Measurements from ENCODE around the gene CSGALNACT2. TPM values are rescaled to one million over a fixed set of nuclear protein-coding genes. Genes with fewer than 3 reads are reported as not detected.
"Not testable (repeated sequence)": the region's sequence is repeated elsewhere in the genome, so short reads cannot be mapped to it uniquely, and the experiment has no call there.

The CSGALNACT2 gene
- total and polyA plus RNA-seq, 2 donors, result 25.0 to 39.8 TPM

GRCh38 chr10:43135064-43135463, 3.2 kb upstream of the CSGALNACT2 start:
- Histone ChIP-seq H3K4me1 (ENCODE audit: insufficient read depth) (no peaks in the 10 kb centered on the region), H3K4me3 (ENCODE audit: low read depth, low read length) (no peak overlapping the region)
- no peak for DNase-seq (ENCODE audit: extremely low spot score)

GRCh38 chr10:43135656-43136055, 2.6 kb upstream of the CSGALNACT2 start:
- 91% methylated on average over 2 of the region's 2 CpGs for WGBS
- H3K4me3 ChIP-seq (ENCODE audit: low read depth, low read length), result no peak overlapping the region

More at GRCh38 chr10:43135064-43135463, 3.2 kb upstream of the CSGALNACT2 start:
- Histone ChIP-seq H3K27ac (ENCODE audit: low read depth) (no peak overlapping the region), H3K36me3 (ENCODE audit: insufficient read depth) (no peaks in the 10 kb centered on the region)
- 97% methylated on average over 5 of the region's 5 CpGs for WGBS

GRCh38 chr10:43136432-43136831, 1.8 kb upstream of the CSGALNACT2 start:
- Histone ChIP-seq H3K36me3 (ENCODE audit: insufficient read depth) (no peaks in the 10 kb centered on the region), H3K4me1 (ENCODE audit: insufficient read depth) (no peaks in the 10 kb centered on the region), H3K4me3 (ENCODE audit: low read depth, low read length) (no peak overlapping the region), H3K27ac (ENCODE audit: low read depth) (no peak overlapping the region)
- 96% methylated on average over 5 of the region's 5 CpGs for WGBS
- no peak for DNase-seq (ENCODE audit: extremely low spot score)

More at GRCh38 chr10:43135656-43136055, 2.6 kb upstream of the CSGALNACT2 start:
- Histone ChIP-seq H3K36me3 (ENCODE audit: insufficient read depth) (no peaks in the 10 kb centered on the region), H3K4me1 (ENCODE audit: insufficient read depth) (no peaks in the 10 kb centered on the region), H3K27ac (ENCODE audit: low read depth) (no peak overlapping the region)
- no peak for DNase-seq (ENCODE audit: extremely low spot score)

- H3K4me3 ChIP-seq (ENCODE audit: low read depth, low read length), result peak overlapping the region; percentile 79
- no peak for DNase-seq (ENCODE audit: extremely low spot score)
- H3K4me1 ChIP-seq (ENCODE audit: insufficient read depth), result no peaks in the 10 kb centered on the region
- H3K27ac ChIP-seq (ENCODE audit: low read depth), result peak overlapping the region; percentile 85
- WGBS, result 40% methylated on average over 27 of the region's 27 CpGs
- H3K36me3 ChIP-seq (ENCODE audit: insufficient read depth), result no peaks in the 10 kb centered on the region
These were observed 1.1 kb upstream of the CSGALNACT2 start for GRCh38 chr10:43136995-43137716.

GRCh38 chr10:43137717-43138020, 576 bp upstream of the CSGALNACT2 start:
- H3K27ac ChIP-seq (ENCODE audit: low read depth), result peak overlapping the region; percentile 85
- no peaks in the 10 kb centered on the region for H3K4me1 ChIP-seq (ENCODE audit: insufficient read depth)
- no peaks in the 10 kb centered on the region for H3K36me3 ChIP-seq (ENCODE audit: insufficient read depth)
- DNase-seq (ENCODE audit: extremely low spot score), result peak; percentile 7
- H3K4me3 ChIP-seq (ENCODE audit: low read depth, low read length), result peak overlapping the region; percentile 79
- WGBS, result under 1% methylated on average over 30 of the region's 30 CpGs

GRCh38 chr10:43138757-43139241, 554 bp downstream of the CSGALNACT2 start:
- WGBS, result under 1% methylated on average over 22 of the region's 22 CpGs
- no peaks in the 10 kb centered on the region for H3K4me1 ChIP-seq (ENCODE audit: insufficient read depth)

GRCh38 chr10:43141421-43141820, 3.2 kb downstream of the CSGALNACT2 start:
- no peak for DNase-seq (ENCODE audit: extremely low spot score)
- Histone ChIP-seq H3K4me3 (ENCODE audit: low read depth, low read length) (no peak overlapping the region), H3K27ac (ENCODE audit: low read depth) (no peak overlapping the region), H3K4me1 (ENCODE audit: insufficient read depth) (no peaks in the 10 kb centered on the region), H3K36me3 (ENCODE audit: insufficient read depth) (no peaks in the 10 kb centered on the region)
- WGBS, result 91% methylated on average over 5 of the region's 5 CpGs

More at GRCh38 chr10:43138757-43139241, 554 bp downstream of the CSGALNACT2 start:
- peak overlapping the region; percentile 79 for H3K4me3 ChIP-seq (ENCODE audit: low read depth, low read length)
- H3K36me3 ChIP-seq (ENCODE audit: insufficient read depth), result no peaks in the 10 kb centered on the region
- H3K27ac ChIP-seq (ENCODE audit: low read depth), result peak overlapping the region; percentile 85
- no peak for DNase-seq (ENCODE audit: extremely low spot score)

GRCh38 chr10:43145311-43145710, 7.1 kb downstream of the CSGALNACT2 start:
- Histone ChIP-seq H3K36me3 (ENCODE audit: insufficient read depth) (no peaks in the 10 kb centered on the region), H3K4me3 (ENCODE audit: low read depth, low read length) (no peak overlapping the region), H3K27ac (ENCODE audit: low read depth) (no peak overlapping the region), H3K4me1 (ENCODE audit: insufficient read depth) (no peaks in the 10 kb centered on the region)
- no peak for DNase-seq (ENCODE audit: extremely low spot score)
- 84% methylated on average over 6 of the region's 6 CpGs for WGBS

GRCh38 chr10:43145936-43146335, 7.7 kb downstream of the CSGALNACT2 start:
- WGBS, result 96% methylated on average over 1 of the region's 1 CpG
- not testable (repeated sequence) for H3K27ac ChIP-seq (ENCODE audit: low read depth); H3K4me1 ChIP-seq (ENCODE audit: insufficient read depth); H3K36me3 ChIP-seq (ENCODE audit: insufficient read depth); H3K4me3 ChIP-seq (ENCODE audit: low read depth, low read length); DNase-seq (ENCODE audit: extremely low spot score)

GRCh38 chr10:43151371-43151770, 13.1 kb downstream of the CSGALNACT2 start:
- 42% methylated on average over 2 of the region's 2 CpGs for WGBS
- Histone ChIP-seq H3K4me1 (ENCODE audit: insufficient read depth) (no peaks in the 10 kb centered on the region), H3K36me3 (ENCODE audit: insufficient read depth) (no peaks in the 10 kb centered on the region), H3K27ac (ENCODE audit: low read depth) (no peak overlapping the region), H3K4me3 (ENCODE audit: low read depth, low read length) (no peak overlapping the region)
- no peak for DNase-seq (ENCODE audit: extremely low spot score)

GRCh38 chr10:43153901-43154300, 15.7 kb downstream of the CSGALNACT2 start:
- Histone ChIP-seq H3K36me3 (ENCODE audit: insufficient read depth) (no peaks in the 10 kb centered on the region), H3K4me1 (ENCODE audit: insufficient read depth) (no peaks in the 10 kb centered on the region), H3K27ac (ENCODE audit: low read depth) (no peak overlapping the region), H3K4me3 (ENCODE audit: low read depth, low read length) (no peak overlapping the region)
- no peak for DNase-seq (ENCODE audit: extremely low spot score)
- 58% methylated on average over 2 of the region's 2 CpGs for WGBS

- WGBS, result 93% methylated on average over 2 of the region's 2 CpGs
- H3K4me1 ChIP-seq (ENCODE audit: insufficient read depth), result no peaks in the 10 kb centered on the region
- no peak overlapping the region for H3K27ac ChIP-seq (ENCODE audit: low read depth)
- no peak for DNase-seq (ENCODE audit: extremely low spot score)
- no peaks in the 10 kb centered on the region for H3K36me3 ChIP-seq (ENCODE audit: insufficient read depth)
- no peak overlapping the region for H3K4me3 ChIP-seq (ENCODE audit: low read depth, low read length)
These were observed 17.0 kb downstream of the CSGALNACT2 start for GRCh38 chr10:43155221-43155620.

- no peak overlapping the region for H3K27ac ChIP-seq (ENCODE audit: low read depth)
- H3K4me3 ChIP-seq (ENCODE audit: low read depth, low read length), result no peak overlapping the region
- H3K36me3 ChIP-seq (ENCODE audit: insufficient read depth), result no peaks in the 10 kb centered on the region
- WGBS, result 96% methylated on average over 1 of the region's 1 CpG
- H3K4me1 ChIP-seq (ENCODE audit: insufficient read depth), result no peaks in the 10 kb centered on the region
- DNase-seq (ENCODE audit: extremely low spot score), result no peak
These were observed 17.5 kb downstream of the CSGALNACT2 start for GRCh38 chr10:43155741-43156140.

GRCh38 chr10:43156590-43157341, 18.5 kb downstream of the CSGALNACT2 start:
- H3K27ac ChIP-seq (ENCODE audit: low read depth), result no peak overlapping the region
- no peaks in the 10 kb centered on the region for H3K4me1 ChIP-seq (ENCODE audit: insufficient read depth)
- no peak for DNase-seq (ENCODE audit: extremely low spot score)
- 42% methylated on average over 9 of the region's 9 CpGs for WGBS
- no peaks in the 10 kb centered on the region for H3K36me3 ChIP-seq (ENCODE audit: insufficient read depth)
- H3K4me3 ChIP-seq (ENCODE audit: low read depth, low read length), result no peak overlapping the region
